GM21717 (cell line): Measurements from ENCODE around the gene KDM4B.

Experiments
- ATAC-seq: cut with Tn5 transposase; IDR thresholded peaks from one replicate; pipeline ENCODE4 v1.9.1; 2021; ENCODE audit warnings: mild to moderate bottlenecking, moderate library complexity; ENCODE audit not compliant: unreplicated experiment

KDM4B gene

DNA sequence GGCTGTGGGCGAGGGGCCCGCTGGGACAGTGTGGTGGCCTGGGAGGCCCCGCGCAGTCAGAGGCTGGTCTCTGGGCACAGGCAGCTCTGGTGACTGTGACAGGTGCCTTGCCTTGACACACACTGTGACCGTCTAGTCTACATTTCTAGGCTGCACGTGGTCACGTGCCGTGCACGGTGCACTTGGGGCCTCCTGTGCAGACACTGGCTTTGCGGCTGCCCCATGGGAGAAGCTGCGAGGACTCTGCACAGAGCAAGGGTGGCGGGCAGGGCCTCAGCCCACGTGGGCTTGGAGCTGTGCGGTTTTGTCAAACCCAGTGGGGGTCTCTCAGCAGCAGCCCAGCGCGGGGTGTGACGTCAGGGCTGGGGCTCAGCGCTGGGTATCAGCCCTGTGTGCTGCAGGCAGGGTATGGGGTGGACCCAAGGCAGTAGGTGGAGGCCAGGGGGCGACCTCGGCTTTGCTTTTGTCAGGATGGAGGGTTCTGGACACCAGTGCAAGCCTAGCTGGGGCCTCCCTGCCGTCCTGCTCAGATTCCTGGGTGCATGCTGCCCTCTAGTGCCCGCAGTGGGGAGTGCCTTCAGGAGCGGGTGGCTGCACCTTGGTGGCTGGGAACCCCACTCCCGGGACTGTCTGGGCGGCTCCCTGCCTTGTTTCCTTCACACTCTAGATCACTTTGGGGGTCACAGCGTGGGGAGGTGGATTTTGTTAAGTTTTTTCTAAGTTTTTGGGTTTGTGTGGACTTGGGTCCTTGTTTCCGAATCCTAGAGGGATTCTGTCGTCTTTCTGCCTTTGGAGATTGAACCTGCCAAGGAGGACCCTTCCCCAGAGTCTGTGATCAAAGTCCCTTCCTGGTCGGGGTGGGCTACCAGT lies 62.6 kb downstream of the KDM4B start:
- peak; percentile 69 for ATAC-seq

- no peak for ATAC-seq
Measured at GRCh38 chr19:5032101-5032967, 63.4 kb downstream of the KDM4B start.

DNA sequence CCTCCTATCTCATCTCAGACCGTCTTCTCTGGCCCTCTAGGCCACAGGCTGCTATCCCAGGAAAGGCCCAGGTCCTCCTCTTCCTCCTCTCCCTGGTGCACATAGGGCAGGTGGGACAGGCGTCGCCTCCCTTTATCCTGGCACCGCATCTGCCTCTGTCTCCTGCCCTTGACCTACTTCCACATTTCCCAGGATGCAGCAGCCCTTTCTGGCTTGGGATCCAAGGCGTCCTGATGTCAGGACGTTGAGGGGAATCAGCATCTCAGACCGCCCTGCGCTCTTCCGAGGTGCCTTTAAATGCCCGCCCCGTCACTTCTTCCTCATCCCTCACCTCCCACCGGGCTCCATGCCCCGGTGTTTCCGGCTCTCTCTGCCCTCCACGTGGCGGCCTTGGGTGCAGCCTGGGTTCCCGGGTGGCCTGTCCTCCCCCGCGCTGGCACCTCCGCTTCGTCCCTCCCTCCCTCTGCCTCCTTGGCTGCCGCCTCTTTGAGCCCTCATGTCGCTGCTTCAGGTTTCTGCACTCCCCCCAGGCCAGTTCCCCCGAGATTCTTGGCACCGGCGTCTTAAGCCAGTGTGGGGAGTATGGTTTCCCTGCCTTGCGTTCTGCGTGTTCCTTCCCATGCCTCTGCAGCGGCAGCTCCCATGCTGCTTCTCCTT lies 66.3 kb downstream of the KDM4B start:
- ATAC-seq = no peak

DNA sequence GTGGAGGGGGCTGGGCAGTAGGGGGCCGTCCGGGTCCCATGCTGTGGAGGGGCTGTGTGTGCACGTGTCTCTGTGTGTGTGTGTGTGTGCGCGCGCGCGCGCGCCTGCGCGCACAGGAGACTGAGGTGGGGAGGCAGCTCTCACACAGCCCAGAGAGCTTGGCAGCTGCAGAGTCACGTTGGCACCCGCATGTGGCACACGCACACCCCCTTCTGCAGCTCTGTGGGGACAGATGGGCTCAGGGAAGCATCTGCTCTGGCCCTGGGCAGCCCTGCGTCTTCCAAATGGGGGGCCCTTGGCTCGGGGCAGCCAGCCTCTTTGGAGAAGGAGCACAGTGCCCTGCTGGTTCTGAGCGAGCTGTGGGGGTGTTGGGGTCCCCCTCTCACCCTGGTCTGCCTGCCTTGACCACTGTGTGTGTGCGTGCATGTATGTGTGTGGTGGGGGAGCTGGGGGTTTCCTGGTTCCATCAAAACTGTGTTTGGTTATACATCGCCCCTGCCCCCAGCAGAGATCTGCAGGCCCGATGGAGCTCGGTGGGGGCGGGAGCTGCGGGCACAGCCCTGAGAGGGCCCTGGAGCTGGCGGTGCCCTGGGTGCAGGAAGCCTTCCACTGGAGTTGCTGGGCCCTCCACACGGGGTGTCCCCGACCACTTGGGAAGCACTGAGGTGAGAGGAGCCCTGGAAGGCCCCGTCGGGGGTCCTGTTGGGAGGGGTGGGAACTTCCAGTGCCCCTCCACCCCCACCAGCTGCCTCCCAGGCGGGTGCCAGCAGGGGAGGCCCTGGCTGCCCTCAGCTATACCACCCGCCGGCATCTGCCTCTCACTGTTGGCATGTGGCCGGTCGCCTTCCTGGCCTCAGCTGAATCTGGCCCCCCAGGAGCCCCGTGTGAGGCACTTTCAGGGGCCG lies 67.1 kb downstream of the KDM4B start:
- no peak for ATAC-seq

GRCh38 chr19:5036698-5037563 lies 68.0 kb downstream of the KDM4B start:
- no peak for ATAC-seq

DNA sequence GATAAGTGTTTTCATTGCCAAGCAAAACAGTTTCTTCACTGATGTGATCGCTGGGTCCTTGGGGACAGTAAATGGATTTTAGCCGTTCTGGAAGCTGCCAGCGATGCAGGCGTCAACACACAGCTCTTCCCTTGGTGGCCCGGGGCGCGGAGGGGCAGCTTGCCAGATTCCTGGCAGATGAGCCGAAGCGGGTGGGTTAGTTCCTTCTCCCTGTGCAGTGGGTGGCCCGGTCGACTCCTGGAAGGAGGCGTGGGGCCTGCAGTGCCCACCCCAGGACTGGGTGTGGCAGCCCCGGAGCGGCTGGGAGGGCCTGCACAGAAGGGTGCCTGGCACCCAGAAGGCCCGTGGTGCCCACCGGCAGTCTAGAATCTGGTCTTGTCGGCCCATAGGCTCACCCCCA lies 69.0 kb downstream of the KDM4B start:
- no peak for ATAC-seq

GRCh38 chr19:5038631-5039271 lies 69.8 kb downstream of the KDM4B start:
- ATAC-seq = no peak

GRCh38 chr19:5039642-5040543 lies 71.0 kb downstream of the KDM4B start:
- ATAC-seq = no peak

GRCh38 chr19:5040544-5041167 lies 71.7 kb downstream of the KDM4B start:
- no peak for ATAC-seq

- ATAC-seq = no peak
Measured at GRCh38 chr19:5041168-5041912, 72.4 kb downstream of the KDM4B start.

DNA sequence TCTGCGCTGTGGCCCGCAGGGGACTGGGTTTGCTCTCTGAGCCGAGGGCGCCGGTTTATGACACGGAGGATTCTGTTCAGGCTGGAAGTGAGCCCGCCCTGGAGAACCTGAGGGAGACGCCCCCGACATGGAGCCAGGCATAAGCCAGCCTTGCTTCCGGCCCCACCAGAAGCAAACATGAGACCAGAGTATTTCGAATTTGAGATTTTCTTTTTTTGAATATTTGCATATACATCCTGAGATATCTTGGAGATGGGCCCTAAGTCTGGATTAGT lies 72.9 kb downstream of the KDM4B start:
- no peak for ATAC-seq

GRCh38 chr19:5042556-5042955 lies 73.6 kb downstream of the KDM4B start:
- no peak for ATAC-seq

DNA sequence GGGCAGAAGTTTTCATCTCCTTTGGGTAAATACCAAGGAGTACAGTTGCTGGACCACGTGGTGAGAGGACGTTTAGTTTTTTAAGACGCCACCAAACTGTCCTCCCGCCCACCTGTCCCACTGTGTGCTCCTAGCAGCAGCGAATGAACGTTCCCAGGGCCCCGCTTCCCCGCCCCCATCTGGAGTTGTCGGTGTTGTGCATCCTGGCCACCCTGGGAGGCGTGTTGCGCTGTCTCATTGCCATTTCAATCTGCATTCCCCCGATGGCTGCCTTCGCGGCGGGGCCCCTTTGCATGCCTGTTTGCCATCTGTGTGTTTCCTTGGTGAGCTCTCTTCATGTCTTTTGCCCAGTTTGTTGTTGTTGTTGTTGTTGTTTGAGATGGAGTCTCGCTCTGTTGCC lies 76.1 kb downstream of the KDM4B start:
- ATAC-seq = no peak

DNA sequence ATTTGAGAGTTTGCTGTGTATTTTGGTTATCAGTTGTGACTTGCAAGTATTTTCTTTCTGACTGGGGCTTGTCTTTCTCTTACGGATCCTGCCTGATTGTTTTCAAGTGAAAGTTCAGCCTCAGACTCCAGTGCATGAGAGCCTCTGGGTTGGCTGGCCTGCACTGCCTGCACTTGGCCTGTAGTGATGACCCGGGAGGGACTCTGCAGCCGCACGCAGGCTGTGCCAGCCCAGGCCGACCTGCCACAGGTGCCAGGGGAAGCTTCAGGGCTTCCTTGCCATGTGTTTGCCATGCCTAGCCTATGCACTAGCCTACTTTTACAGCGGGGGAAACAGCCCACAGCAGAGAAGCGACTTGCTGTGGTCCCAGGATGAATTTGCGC lies 77.0 kb downstream of the KDM4B start:
- ATAC-seq = no peak

GRCh38 chr19:5046339-5047039 lies 77.6 kb downstream of the KDM4B start:
- no peak for ATAC-seq

DNA sequence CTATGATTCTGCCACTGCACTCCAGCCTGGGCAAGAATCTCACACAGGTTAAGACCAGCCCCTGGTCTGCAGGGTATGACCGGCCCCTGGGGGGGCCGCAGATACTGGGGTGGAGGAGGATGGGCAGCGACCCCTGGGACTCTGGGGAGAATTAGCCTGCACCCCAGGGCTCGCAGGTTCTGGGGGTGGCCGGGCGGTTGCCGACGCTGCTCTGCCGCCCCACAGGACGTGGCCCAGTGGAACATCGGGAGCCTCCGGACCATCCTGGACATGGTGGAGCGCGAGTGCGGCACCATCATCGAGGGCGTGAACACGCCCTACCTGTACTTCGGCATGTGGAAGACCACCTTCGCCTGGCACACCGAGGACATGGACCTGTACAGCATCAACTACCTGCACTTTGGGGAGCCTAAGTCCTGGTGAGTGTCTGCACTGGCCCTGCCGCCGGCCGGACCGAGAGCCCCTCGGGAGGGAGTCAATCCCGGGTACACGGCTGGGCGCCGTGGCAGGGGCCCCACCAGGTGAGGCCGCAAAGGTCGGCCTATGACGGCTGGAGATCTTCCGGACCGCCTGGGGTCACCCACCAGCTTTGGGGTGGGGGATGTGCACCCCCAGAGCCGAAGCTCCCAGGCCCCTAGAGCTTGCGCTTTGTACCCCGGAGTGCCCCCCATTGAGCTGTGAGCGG lies 78.5 kb downstream of the KDM4B start:
- ATAC-seq = no peak
